Ovary (tissue), 3 donors: Measurements from ENCODE around the gene FBXL13.

Experiments used
- EP300 ChIP-seq: sonication (generic); formaldehyde crosslinking; IDR thresholded peaks from one replicate; pipeline ENCODE4 v1.6.1; 2017; ENCODE audit warnings: antibody characterized with exemption
- POLR2A ChIP-seq: fragments of 450-650 bp; IDR thresholded peaks from one replicate; pipeline ENCODE4 v1.6.1; 2017; ENCODE audit warnings: antibody characterized with exemption, mild to moderate bottlenecking, moderate library complexity
- TF ChIP-seq, protein P1 (sequence below), 3 donors: fragments of 450-650 bp in 2 of 3; fragments of 200-600 bp in 1 of 3; IDR thresholded peaks; one replicate each; pipeline versions ENCODE4 v1.5.1 to v1.8.0; 2016 to 2022; ENCODE audit warnings: antibody characterized with exemption in 3 of 3, mild to moderate bottlenecking in 1 of 3
- donor health status: DM: no; HTN: no; CAD: no.

DNA sequence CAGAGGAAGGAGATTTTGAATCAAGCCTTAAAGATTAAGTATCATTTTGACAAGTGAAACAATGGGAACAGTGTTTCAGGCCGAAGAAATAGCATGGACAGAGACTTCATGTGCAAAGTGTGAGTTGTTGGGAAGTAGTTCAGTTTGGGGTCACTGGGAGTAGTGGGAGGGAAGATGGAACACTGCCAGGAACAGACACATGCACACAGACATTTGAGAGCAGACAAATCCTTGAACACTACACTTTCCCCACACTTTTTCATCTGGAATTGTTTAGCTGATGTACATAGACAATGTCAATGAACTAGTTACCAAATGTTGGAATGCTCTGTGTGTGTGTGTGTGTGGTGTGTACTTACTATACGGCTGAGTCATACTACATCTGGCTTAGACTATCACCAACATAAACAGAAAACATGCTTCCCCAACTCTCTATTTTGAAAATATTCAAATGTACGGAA, 214.2 kb downstream of the FBXL13 start:
- TF ChIP-seq, protein P1, sequence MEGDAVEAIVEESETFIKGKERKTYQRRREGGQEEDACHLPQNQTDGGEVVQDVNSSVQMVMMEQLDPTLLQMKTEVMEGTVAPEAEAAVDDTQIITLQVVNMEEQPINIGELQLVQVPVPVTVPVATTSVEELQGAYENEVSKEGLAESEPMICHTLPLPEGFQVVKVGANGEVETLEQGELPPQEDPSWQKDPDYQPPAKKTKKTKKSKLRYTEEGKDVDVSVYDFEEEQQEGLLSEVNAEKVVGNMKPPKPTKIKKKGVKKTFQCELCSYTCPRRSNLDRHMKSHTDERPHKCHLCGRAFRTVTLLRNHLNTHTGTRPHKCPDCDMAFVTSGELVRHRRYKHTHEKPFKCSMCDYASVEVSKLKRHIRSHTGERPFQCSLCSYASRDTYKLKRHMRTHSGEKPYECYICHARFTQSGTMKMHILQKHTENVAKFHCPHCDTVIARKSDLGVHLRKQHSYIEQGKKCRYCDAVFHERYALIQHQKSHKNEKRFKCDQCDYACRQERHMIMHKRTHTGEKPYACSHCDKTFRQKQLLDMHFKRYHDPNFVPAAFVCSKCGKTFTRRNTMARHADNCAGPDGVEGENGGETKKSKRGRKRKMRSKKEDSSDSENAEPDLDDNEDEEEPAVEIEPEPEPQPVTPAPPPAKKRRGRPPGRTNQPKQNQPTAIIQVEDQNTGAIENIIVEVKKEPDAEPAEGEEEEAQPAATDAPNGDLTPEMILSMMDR (IDR thresholded peaks at IDR 0.05): no peak
- no peak for TF ChIP-seq POLR2A
- TF ChIP-seq EP300: no peak
